Stimulated activated CD8-positive, alpha-beta memory T cell treated with anti-CD3 and anti-CD28 coated beads, Interleukin-2, amount 100 ng/mL, for 48 hours (primary cell): ENCODE results near the gene CHAC2.
"Not testable (repeated sequence)": the region's sequence is repeated elsewhere in the genome, so short reads cannot be mapped to it uniquely, and the experiment has no call there.

Source experiments
- DNase-seq, 2 donors: peaks; one replicate each; pipeline ENCODE4 v3.0.0-alpha.2; 2020; ENCODE audit warnings: low read depth in 2 of 2

CHAC2 gene

DNA sequence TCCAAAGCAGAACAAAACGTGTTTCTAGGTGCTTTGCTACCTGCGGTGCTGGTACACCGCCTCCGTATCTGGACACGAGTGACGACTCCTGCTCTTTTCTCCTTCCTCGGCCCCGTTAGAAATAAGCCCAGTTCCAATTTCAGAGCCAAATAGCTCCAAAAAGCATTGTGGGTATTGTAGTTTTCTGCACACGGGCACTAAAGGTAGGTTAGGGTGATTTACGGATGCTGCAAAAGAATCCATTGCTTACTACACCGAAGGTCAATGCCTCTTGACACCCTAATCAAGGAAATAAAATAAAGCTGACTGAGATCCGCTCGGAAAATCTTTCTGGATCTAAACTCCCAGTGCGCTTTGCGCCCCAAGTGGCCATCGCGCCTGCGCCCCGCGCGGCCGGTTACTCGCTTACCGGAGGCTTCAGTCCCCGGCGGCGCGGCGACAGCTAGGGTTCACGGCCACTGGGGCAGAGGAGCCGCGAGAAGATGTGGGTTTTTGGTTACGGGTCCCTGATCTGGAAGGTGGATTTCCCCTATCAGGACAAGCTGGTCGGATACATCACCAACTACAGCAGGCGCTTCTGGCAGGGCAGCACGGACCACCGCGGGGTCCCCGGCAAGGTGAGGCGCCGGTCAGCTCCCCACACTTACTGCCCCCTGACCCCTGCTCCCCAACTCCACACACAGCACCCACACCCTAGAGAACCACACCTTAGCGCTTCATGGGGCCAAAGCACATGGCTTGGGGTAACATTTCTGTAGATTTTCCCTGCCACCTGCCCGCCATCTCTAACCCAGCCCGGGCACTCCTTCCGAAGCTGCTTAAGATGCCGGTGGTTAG lies at the start of gene CHAC2:
Gene CHAC2 (plus strand): TSS at position 400 of the 837 bp plus-strand sequence. CDS start 83 bp downstream, at position 483.
- DNase-seq, result peak; percentile 78 to 84

DNA sequence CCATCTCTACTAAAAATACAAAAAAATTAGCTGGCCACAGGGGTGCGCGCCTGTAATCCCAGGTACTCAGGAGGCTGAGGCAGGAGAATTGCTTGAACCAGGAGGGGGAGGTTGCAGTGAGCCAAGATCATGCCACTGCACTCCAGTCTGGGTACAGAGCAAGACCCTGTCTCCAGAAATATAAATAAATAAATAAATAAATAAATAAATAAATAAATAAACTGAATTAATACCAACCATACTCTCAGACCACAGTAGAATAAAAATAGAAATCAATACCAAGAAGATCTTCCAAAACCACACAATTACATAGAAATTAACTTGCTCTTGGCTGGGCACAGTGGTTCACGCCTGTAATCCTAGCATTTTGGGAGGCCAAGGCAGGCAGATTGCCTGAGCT lies 46.7 kb upstream of the CHAC2 start:
- DNase-seq, result not testable (repeated sequence)

DNA sequence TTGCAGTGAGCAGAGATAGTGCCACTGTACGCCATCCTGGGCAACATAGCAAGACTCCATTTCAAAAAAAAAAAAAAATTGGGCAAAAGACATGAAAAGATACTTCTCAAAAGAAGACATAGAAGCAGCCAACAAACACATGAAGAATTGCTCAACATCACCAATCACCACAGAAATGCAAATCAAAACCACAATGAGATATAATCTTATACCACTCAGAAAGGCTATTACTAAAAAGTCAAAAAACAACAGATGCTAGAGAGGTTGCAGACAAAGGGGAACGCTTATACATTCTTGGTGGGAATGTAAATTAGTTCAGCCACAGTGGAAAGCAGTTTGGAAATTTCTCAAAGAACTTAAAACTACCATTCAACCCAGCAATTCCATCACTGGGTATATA lies 43.1 kb upstream of the CHAC2 start:
- DNase-seq, result no peak

DNA sequence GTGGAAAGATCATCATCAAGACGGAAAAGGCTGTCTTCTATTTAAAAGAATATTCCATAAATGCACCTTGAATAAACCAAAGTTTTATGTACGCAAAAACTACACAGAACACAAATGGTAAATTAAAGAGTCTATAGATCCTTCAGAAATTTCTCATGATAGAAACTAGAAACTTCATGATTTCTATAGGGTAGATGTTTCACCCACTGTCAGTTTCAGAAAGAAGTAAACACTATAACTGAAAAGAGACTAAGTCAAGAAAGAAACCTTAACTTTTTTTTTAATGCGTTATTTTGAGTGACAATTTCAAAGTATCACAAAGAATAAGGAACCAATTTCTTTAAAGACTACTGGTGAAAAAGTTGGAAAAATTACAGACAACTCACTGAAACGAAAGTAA lies 41.9 kb upstream of the CHAC2 start:
- no peak for DNase-seq

DNA sequence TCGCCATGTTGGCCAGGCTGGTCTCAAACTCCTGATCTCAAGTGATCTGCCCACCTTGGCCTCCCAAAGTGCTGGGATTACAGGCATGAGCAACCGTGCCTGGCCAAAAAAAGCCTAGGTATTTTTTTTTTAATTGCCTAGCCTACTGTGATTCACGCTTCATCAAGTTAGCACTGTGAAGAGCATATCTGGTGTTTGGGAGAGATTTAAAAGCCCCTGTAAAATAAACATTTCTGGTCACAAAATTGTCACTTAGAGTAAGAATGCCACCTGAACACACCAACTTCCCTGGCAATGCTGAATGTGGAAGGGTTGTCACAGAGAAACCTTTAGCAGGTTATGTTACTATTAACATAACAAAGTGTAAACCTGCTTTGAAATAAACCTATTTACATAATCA lies 39.7 kb upstream of the CHAC2 start:
- DNase-seq, result no peak

DNA sequence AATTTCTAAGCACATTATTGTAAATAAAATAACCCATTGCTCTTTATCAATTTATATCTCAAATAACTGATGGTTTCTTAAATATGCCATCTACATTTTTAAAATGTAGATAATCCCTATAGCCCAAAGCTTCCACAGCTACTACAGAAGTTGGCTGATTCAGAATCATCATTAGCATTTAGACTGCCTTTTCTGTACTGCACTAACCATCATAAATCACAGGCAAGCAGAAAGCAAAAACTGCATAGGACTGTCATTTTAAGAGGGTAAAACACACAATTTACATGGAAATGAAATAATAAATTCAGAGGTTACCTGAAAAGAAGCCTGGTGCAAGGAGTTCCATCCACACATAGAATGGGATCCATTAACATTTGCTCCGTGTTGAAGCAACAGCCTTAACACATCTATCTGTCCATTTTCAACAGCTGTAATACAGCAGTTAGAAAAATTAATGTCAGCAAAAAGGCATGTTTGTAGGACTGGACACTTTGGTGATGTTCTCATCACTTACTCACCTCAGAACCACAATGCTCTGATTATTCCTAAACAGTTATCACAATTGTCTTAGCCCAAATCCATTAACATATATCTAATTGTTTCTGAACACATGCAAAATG lies 38.4 kb upstream of the CHAC2 start:
- DNase-seq, result no peak

DNA sequence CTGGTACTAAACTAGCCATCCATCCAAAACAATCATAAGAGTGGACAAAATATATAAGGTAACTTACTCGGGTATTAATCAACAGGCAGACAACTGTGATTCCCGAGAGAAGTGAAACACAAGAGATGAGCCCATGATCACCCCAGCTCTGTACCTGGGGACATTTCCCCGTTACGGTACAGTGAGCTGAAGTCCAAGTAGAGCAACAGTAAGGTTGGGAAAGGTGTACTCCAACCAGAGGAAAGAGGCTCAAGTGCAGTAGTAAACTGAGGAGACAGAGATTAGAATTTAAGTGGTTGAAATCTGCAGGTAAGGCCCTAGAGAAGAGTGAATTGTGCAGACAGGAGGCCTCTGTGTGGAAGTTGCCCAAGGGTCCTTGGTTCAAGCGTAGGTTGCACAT lies 30.5 kb upstream of the CHAC2 start:
- DNase-seq, result no peak

DNA sequence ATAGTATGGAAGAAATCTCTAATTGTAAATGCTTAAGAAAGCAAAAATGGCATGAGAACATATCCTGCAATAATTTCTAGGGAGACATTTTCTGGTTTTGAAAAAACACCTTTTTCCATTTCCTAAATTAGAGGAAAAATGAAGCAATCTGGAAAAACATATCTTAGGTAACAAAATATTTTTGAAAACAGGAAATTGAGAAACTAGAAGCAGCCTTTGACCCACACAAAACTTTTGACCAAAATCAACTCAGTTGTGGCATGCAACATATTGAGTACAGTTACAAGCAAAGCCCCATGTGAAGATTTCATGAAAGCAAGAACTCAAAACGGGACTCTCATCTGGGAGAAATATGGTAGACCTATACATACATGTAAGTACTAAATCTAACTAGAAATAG lies 28.6 kb upstream of the CHAC2 start:
- no peak for DNase-seq

DNA sequence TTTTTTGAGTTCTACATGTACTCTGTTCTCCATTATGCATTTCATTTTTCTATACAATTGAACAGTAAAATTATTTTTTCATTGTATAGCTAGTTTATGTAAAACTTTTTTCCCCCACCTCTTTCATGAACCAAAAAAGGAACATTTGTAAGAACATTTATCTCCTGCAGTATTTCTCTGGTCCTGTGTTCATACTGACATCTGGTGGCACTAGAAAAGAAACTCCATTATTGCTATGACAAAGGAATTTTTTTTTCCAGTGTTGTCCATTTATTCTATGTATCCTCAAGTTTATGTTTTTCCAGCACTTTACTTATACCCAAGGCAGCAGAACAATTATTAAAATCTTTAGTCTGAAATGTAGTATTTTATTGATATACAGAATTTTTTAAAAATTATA lies 27.4 kb upstream of the CHAC2 start:
- DNase-seq, result no peak

DNA sequence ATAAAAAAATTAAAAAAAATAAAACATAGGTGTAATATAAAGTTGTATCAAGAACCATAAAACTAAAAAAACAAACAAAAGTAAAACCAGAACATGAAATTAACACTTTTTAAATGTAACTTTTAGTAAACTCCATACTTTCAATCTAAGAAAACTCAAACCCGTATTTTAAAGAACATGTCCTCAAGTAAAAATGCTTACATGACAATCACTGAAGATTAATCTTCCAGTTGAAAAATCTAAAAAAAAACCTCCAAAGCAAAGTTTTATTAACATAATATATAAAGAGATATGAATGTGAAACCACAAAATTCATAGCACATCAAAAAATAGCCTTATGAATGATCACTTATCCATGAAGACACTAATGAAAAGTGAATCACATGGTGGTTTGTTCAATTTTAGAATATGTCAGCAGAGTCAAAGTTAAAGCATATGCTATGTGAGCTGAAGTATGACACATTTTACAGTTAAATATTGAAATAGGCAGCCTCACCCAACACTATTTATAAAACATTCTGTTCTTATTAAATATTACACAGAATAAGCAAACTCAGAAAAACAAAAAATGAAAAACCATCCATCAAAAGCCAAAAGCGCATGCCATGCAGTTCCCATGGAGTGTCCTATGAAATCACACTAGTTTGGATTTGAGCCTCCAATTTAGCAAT lies 23.1 kb upstream of the CHAC2 start:
- DNase-seq, result no peak

DNA sequence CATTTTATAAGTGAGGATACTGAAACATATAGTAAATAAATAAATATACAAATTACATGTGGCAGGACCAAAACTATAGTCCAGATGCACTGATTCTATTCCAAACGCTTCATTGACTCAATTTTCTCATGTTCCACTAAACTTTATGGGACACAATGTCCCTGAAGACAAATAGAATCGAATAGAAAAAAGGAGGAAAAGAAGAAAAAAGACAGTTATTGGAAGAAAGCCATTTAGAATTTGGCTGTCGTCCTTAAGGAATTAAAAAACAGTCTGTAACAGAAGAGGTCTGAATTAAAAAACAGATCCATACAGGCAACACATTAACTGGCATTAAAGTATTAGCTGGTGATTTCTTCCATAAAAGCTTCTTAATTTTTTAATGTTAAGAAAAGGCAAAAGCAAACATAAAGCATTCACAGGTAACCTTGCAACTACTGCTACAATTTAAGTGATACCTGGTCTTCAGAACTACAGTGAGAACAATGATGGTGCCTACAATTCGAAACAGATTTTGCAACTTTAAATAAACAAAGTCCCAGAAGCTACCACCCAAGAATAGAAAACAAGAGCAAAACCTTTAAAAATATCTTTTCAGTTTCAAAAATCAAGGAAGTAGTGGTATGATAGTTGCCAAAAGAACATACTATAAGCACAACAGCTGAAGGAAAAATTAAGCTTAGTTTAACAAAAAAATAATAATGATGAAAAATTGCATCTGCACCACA lies 17.4 kb upstream of the CHAC2 start:
- no peak for DNase-seq

DNA sequence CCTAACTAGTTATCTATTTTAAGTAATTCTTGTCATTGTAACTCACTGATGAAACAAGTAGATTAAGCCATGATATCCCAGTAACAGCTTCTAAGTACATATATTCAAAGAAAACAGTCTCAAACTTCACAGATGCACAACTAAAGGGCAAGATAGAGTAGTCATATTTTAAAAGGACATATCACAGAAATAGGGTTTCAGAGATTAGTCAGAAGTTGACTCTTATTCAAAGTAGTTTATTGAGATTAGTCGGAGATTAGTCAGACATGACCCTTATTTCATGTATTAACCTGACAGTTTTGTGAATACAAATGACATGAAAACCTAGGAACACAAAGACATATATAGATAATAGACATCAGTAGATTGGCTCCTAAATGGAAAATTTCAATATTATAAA lies 15.9 kb upstream of the CHAC2 start:
- DNase-seq, result no peak

DNA sequence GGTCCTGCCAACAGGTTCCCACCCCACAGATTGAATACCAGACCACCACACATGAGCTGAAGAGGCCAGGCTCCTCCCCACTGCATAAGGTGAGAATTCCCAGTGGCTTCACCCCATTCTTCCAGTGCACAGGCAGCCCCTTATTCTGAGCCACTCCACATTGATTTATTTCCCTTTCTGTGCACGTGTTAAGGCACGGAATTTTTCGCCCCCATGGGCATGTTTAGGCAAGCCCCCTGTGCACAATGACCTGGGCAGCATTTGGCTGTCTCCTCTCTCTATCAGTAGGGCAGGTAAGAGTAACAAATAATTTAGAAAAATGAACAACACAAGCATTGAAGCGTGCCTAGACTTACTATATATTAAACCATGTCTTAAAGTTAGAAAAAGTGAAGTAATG lies 15.2 kb upstream of the CHAC2 start:
- no peak for DNase-seq

DNA sequence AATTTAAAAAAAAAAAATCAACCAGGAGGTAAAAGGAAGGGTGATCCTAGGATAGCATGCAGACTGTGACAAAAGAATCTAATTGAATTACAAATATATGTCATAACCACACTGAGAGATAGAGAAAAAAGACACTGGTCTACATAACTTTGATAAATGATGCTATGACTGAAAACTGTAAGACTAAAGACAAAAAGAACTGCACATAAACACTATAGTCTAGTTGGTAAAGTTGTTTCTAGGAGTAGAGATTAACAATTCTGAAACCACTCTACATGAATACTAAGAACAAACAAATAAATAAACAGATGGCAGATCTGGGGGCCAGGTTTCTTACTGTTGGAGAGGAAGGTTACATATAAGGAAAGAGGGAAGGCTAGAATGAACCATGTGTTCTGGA lies 14.6 kb upstream of the CHAC2 start:
- no peak for DNase-seq

DNA sequence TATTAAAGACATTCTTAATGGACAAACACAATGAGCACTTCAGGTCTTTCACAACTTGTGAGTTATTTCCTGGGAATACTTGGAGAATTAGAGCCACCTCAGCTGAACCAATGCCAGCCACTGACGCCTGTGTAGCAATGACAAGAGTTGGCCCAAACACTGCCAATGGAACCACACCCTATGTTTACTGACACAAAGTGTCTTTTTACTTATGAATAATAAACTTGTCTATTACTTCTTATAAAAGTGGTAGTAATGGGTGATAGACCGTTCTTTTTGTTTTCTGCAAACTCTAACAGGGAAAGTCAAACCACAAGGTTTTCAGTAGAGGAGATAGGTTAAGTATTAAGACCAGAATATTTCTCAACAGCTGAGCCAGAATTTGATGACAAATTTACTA lies 12.5 kb upstream of the CHAC2 start:
- no peak for DNase-seq

DNA sequence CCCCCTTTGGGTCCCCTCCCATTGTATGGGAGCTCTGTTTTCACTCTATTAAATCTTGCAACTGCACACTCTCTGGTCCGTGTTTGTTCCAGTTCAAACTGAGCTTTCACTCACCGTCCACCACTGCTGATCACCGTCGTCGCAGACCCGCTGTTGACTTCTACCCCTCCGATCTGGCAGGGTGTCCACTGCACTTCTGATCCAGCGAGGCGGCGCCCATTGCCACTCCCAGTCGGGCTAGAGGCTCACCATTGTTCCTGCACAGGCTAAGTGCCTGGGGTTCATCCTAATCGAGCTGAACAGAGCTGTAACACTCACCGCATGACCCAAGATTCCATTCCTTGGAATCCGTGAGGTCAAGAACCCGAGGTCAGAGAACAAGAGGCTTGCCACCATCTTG lies 11.0 kb upstream of the CHAC2 start:
- no peak for DNase-seq

DNA sequence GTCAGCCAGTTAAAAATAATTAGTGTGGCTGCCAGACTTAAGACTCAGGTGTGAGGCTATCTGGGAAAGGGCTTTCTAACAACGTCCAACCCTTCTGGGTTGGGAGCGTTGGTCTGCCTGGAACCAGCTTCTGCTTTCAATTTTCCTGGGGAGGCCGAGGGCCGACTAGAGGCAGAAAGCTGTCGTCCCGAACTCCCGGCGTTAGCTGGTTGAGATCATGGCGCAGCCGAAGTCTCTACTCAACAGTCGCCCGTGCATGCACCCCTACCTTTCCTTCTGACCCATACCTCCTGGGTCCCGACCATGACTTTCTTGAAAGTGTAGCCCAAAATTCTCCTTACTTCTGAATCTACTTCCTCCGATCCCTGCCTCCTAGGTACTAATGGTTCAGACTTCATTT lies 10.4 kb upstream of the CHAC2 start:
- not testable (repeated sequence) for DNase-seq

DNA sequence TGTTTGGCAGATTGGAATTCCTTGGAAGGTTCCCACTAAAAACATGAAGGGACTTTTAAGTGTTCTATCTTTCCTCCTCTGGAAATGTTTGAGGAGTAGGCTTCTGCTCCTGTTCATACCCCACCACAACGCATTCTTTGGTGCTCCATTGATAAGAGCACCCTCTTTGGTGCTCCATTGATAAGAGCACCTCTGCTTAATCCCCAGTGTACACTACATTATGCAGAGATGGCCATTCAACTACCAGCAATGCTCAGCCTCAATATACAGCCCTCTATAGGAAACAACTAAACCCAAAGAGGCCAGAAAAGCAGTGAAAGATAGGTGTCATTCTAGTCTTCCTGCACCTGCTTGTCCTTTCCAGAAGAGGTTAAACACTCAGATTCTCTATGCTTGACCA lies 1.8 kb upstream of the CHAC2 start:
- no peak for DNase-seq

DNA sequence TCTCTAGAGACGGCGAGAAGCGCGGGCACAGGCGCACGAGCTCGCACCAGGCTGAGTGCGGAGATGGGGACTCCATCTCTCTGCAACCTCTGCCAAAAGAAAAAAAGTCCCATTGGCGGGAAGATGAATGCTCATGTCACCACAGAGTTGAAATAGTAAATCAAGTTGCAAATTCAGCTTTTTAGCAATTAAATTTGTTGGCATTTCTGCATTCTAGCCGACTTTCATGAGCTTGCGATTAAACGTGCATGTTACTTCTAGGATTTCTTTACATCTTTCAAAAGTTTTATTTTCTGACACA lies 588 bp downstream of the CHAC2 start:
- no peak for DNase-seq

DNA sequence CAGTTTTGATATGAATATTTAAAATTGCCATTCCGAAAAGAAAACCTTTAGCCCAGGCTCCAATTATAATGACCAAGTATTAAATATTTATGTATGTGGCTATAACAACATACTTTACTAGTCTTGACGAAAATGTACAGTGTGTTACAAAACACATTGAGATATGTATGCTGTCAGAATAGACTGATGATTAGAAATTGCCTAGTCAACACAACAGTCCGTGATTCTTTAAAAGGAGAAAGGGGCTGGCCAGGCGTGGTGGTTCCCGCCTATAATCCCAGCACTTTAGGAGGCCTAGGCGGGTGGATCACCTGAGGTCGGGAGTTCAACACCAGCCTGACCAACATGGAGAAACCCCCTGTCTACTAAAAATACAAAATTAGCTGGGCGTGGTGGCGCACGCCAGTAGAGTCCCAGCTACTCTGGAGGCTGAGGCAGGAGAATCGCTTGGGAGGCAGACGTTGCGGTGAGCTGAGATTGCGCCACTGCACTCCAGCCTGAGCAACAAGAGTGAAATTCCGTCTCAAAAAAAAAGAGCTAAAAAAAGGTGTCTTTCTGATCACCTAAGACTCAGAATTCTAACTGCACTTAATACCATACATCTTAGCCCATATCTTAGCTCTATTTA lies 1.8 kb downstream of the CHAC2 start:
- no peak for DNase-seq

DNA sequence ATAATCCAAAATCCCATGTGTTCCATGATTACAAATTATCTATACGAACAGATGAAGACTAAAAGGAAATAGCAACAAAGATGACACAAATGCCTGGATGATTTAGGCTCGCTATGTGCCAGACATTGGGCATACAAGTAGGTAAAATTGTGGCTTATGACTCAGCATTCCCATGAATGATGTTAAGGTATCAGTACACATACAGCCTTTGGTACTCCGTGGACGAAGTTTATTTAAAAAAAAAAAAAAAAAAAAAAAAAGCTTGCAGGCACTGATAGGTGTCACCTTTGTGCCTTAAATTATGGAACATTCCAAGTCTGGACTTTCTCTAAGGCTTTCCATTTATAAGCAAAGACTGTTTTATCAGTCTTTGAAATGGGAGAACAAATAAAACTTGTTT lies 2.7 kb downstream of the CHAC2 start:
- no peak for DNase-seq

DNA sequence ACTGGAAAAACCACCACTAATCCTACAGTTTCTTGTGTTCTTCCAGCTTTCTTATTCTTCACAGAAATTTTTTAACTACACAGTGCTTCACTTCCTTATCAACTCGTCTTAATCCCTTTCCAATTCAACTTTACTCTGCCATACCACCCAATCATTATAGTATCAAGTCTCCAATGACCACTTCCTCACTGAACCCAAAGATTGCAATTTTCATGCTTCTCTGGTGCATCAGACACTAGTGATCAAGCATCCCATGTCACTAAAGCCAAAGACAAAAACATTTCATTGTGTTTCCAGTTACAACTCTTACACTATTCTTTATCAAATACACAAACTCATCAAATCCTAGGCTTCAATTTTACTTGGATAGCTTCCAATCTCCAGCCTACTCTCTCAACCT lies 9.5 kb downstream of the CHAC2 start:
- no peak for DNase-seq
